IPS-18a (cell line): Measurements from ENCODE around the gene TPK1.

Experiments
- H3K27ac ChIP-seq: one replicate; pipeline ENCODE4 v1.5.1; 2013; ENCODE audit warnings: low read length
- H3K27me3 ChIP-seq: one replicate; pipeline ENCODE4 v1.6.1; 2013; ENCODE audit warnings: mild to moderate bottlenecking, low read length; ENCODE audit not compliant: control insufficient read depth, insufficient read depth
- H3K36me3 ChIP-seq: one replicate; pipeline ENCODE4 v1.6.1; 2013; ENCODE audit warnings: low read depth, low read length; ENCODE audit not compliant: control insufficient read depth
- H3K4me1 ChIP-seq: one replicate; pipeline ENCODE4 v1.6.1; 2013; ENCODE audit warnings: low read depth, low read length; ENCODE audit not compliant: control insufficient read depth
- H3K4me3 ChIP-seq: one replicate; pipeline ENCODE4 v1.5.1; 2013; ENCODE audit warnings: low read length
- H3K9ac ChIP-seq: one replicate; pipeline ENCODE4 v1.6.1; 2013; ENCODE audit warnings: mild to moderate bottlenecking, low read length, moderate library complexity
- H3K9me3 ChIP-seq: one replicate; pipeline ENCODE4 v1.6.1; 2013; ENCODE audit warnings: low read depth, low read length; ENCODE audit not compliant: control insufficient read depth

The TPK1 gene

GRCh38 chr7:144853542-144853941, 17.7 kb upstream of the TPK1 start:
- Histone ChIP-seq H3K27ac (no peak overlapping the region), H3K4me3 (no peak overlapping the region), H3K9ac (no peak overlapping the region), H3K9me3 (no peaks in the 10 kb centered on the region), H3K27me3 (no peaks in the 10 kb centered on the region), H3K4me1 (peaks cover 6% of the 10 kb centered on the region), H3K36me3 (no peaks in the 10 kb centered on the region)

DNA sequence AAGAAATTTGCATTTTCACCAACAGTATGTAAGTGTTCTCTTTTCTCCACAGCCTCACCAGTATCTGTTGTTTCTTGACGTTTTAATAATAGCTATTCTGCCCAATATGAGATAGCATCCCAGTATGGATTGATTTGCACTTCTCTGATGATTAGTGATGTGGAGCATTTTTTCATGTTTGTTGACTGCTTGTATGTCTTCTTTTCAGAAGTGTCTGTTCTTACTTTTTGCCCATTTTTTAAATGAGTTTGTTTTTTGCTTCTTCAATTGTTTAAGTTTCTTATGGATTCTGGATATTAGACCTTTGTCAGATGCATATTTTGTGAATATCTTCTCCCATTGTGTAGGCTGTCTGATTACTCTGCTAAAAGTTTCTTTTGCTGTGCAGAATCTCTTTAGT, 12.2 kb upstream of the TPK1 start:
- Histone ChIP-seq H3K27ac (no peak overlapping the region), H3K4me3 (no peak overlapping the region), H3K9me3 (no peaks in the 10 kb centered on the region), H3K27me3 (no peaks in the 10 kb centered on the region), H3K9ac (no peak overlapping the region), H3K36me3 (no peaks in the 10 kb centered on the region), H3K4me1 (no peaks in the 10 kb centered on the region)

DNA sequence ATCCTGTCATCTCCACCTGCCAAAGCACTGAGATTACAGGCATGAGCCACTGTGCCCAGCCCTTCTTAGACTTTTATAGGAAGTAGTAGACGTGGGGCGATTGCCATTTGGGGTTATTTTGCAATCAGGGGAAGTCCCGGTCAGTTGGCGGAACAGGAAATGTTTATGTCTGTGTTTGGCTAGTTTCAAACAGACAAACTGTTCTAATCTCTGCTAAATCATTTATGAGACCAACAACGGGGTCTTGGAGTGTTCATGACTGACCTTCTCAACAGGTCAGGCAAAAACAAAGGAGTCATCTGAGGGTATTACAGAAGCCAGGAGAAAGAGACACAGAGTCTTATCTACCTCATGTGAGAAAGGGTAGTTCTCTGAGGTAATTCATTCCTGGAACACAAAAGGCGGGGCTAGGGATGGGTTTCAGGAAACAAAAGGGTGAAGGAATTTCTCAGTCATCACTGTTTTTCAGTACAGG, 6.6 kb upstream of the TPK1 start:
- Histone ChIP-seq H3K9me3 (no peaks in the 10 kb centered on the region), H3K4me1 (no peaks in the 10 kb centered on the region), H3K27me3 (no peaks in the 10 kb centered on the region), H3K4me3 (no peak overlapping the region), H3K36me3 (no peaks in the 10 kb centered on the region), H3K27ac (no peak overlapping the region), H3K9ac (no peak overlapping the region)

DNA sequence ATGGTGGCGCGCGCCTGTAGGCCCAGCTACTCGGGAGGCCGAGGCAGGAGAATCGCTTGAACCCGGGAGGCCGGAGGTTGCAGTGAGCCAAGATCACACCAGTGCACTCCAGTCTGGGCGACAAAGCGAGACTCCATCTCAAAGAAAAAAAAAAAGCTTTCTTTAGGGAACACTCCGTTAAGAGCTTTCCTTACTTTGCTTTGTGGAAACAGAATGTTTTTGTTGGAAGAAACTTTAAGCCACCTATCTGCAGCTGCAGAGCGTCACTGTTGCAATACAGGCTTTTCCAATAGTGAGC, 641 bp upstream of the TPK1 start:
- Histone ChIP-seq H3K27ac (no peak overlapping the region), H3K4me1 (no peaks in the 10 kb centered on the region), H3K9ac (peak overlapping the region; percentile 72), H3K36me3 (no peaks in the 10 kb centered on the region), H3K27me3 (peaks cover 12% of the 10 kb centered on the region), H3K4me3 (peak overlapping the region; percentile 97), H3K9me3 (no peaks in the 10 kb centered on the region)

DNA sequence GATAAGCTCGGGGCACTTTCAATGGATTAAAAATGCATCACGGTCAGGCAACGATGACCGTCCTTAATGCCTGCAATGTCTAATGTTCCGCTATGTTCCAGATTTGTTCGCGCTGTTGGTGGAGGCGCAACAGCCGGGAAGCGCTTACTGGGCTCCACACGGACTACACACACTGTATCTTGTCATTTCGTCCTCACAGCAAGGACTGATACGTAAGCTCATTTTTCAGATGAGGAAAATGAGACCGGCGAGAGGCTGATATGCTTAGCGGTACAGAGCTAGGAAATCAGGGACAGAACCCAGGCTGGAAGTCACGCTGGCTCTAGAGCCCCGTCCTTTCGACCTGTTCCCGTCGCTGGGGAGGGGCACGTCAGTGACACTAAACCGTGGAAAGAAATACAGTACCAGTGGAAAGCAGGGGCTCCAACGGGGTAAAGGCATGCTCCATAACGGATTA, 670 bp downstream of the TPK1 start:
- H3K36me3 ChIP-seq: no peaks in the 10 kb centered on the region
- H3K27ac ChIP-seq: no peak overlapping the region

GRCh38 chr7:144834641-144835144, 1.2 kb downstream of the TPK1 start:
- Histone ChIP-seq H3K9me3 (no peaks in the 10 kb centered on the region), H3K4me1 (no peaks in the 10 kb centered on the region), H3K4me3 (peak overlapping the region; percentile 97), H3K36me3 (no peaks in the 10 kb centered on the region), H3K27me3 (peaks cover 12% of the 10 kb centered on the region), H3K9ac (peak overlapping the region; percentile 72), H3K27ac (no peak overlapping the region)

More for the DNA sequence above, 670 bp downstream of the TPK1 start:
- Histone ChIP-seq H3K27me3 (peaks cover 12% of the 10 kb centered on the region), H3K4me3 (peak overlapping the region; percentile 97), H3K4me1 (no peaks in the 10 kb centered on the region), H3K9ac (peak overlapping the region; percentile 72), H3K9me3 (no peaks in the 10 kb centered on the region)

GRCh38 chr7:144830811-144831210, 5.0 kb downstream of the TPK1 start:
- peaks cover 12% of the 10 kb centered on the region for H3K27me3 ChIP-seq
- H3K4me1 ChIP-seq: peaks cover 5% of the 10 kb centered on the region
- no peaks in the 10 kb centered on the region for H3K9me3 ChIP-seq
- H3K36me3 ChIP-seq: no peaks in the 10 kb centered on the region
- no peak overlapping the region for H3K27ac ChIP-seq
- H3K4me3 ChIP-seq: no peak overlapping the region
- H3K9ac ChIP-seq: no peak overlapping the region

GRCh38 chr7:144830024-144830785, 5.6 kb downstream of the TPK1 start:
- Histone ChIP-seq H3K27ac (no peak overlapping the region), H3K27me3 (peaks cover 12% of the 10 kb centered on the region), H3K36me3 (no peaks in the 10 kb centered on the region), H3K4me3 (no peak overlapping the region), H3K9ac (no peak overlapping the region), H3K4me1 (peaks cover 5% of the 10 kb centered on the region), H3K9me3 (no peaks in the 10 kb centered on the region)

- Histone ChIP-seq H3K27ac (no peak overlapping the region), H3K4me3 (no peak overlapping the region), H3K9me3 (no peaks in the 10 kb centered on the region), H3K27me3 (no peaks in the 10 kb centered on the region), H3K4me1 (peaks cover 5% of the 10 kb centered on the region), H3K9ac (no peak overlapping the region), H3K36me3 (no peaks in the 10 kb centered on the region)
Observed at GRCh38 chr7:144827621-144828020, 8.2 kb downstream of the TPK1 start.

DNA sequence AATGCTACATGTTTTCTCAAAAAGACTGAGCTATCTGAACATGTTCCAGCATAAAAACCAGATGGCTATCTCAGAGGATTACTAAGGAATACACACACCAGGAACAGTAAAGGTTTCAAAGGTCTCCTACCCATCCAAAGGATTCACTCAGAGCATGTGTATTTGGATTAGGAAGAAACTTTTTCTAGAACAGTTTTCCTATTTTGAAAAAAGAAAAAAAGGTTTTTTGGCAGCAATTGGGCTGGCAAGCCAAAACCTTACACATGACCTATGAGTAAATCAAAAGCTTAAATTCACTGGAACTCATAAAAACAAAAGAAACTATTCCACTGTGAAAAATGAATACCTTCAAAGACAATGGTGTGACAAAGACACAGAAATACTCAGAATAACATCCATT, 9.6 kb downstream of the TPK1 start:
- H3K36me3 ChIP-seq: no peaks in the 10 kb centered on the region
- peaks cover 5% of the 10 kb centered on the region for H3K4me1 ChIP-seq
- H3K9me3 ChIP-seq: no peaks in the 10 kb centered on the region
- H3K4me3 ChIP-seq: no peak overlapping the region
- H3K9ac ChIP-seq: no peak overlapping the region
- H3K27ac ChIP-seq: no peak overlapping the region
- no peaks in the 10 kb centered on the region for H3K27me3 ChIP-seq

- Histone ChIP-seq H3K9ac (no peak overlapping the region), H3K9me3 (no peaks in the 10 kb centered on the region), H3K4me3 (no peak overlapping the region), H3K36me3 (no peaks in the 10 kb centered on the region), H3K27me3 (no peaks in the 10 kb centered on the region), H3K27ac (no peak overlapping the region), H3K4me1 (peaks cover 5% of the 10 kb centered on the region)
Observed at GRCh38 chr7:144824360-144824759, 11.5 kb downstream of the TPK1 start.

DNA sequence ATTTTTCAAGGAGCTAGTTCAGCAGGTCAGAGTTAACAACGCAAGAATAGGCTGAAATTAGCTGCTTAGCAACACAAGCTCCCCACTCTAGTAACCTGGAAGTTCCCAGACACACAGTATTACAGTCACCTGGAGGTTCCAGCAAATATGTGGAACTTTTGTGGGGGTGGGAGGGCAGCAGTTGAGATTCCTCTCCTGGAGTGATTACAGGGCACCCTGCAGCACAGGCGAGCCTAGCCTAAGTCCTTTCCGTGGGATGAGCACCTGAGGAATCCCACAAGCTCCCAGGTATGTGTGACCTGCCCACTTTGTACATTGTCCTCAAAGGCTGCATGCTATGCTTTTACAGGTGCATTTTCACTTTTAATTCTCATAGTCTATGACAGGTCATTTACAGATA, 13.6 kb downstream of the TPK1 start:
- Histone ChIP-seq H3K27ac (no peak overlapping the region), H3K9ac (no peak overlapping the region), H3K4me1 (peaks cover 5% of the 10 kb centered on the region), H3K4me3 (no peak overlapping the region), H3K9me3 (no peaks in the 10 kb centered on the region), H3K27me3 (no peaks in the 10 kb centered on the region), H3K36me3 (no peaks in the 10 kb centered on the region)
